ENCODE measurements around the gene BRDT.
"Not testable (repeated sequence)": the region's sequence is repeated elsewhere in the genome, so short reads cannot be mapped to it uniquely, and the experiment has no call there.

The BRDT gene

GRCh38 chr1:91981996-91982609 lies 32.9 kb downstream of the BRDT start:
- DNase-seq (ENCODE audit: low read depth in 2 of 3, low spot score in 2 of 3) = no peak

- DNase-seq (ENCODE audit: low read depth in 2 of 3, low spot score in 2 of 3) = no peak
Observed at GRCh38 chr1:91993256-91993655, 44.1 kb downstream of the BRDT start.

- no peak for DNase-seq (ENCODE audit: low read depth in 2 of 3, low spot score in 2 of 3)
Observed at GRCh38 chr1:91997607-91998195, 48.5 kb downstream of the BRDT start.

- DNase-seq (ENCODE audit: low read depth in 2 of 3, low spot score in 2 of 3) = no peak
Observed at GRCh38 chr1:92004129-92004528, 54.9 kb downstream of the BRDT start.

- DNase-seq (ENCODE audit: low read depth in 2 of 3, low spot score in 2 of 3) = no peak
Observed at GRCh38 chr1:92013923-92014322, 64.7 kb downstream of the BRDT start.

GRCh38 chr1:92016720-92017316 lies 67.6 kb downstream of the BRDT start:
- DNase-seq (ENCODE audit: low read depth in 2 of 3, low spot score in 2 of 3) = no peak

GRCh38 chr1:92017656-92018055 lies 68.5 kb downstream of the BRDT start:
- no peak for DNase-seq (ENCODE audit: low read depth in 2 of 3, low spot score in 2 of 3)

- DNase-seq (ENCODE audit: low read depth in 2 of 3, low spot score in 2 of 3) = not testable (repeated sequence)
Observed at GRCh38 chr1:92026042-92026441, 76.8 kb downstream of the BRDT start.

GRCh38 chr1:92026806-92027205 lies 77.6 kb downstream of the BRDT start:
- no peak for DNase-seq (ENCODE audit: low read depth in 2 of 3, low spot score in 2 of 3)

GRCh38 chr1:92029241-92029922 lies 80.2 kb downstream of the BRDT start:
- DNase-seq (ENCODE audit: low read depth in 2 of 3, low spot score in 2 of 3) = no peak

- no peak for DNase-seq (ENCODE audit: low read depth in 2 of 3, low spot score in 2 of 3)
Observed at GRCh38 chr1:92030656-92031107, 81.5 kb downstream of the BRDT start.

- DNase-seq (ENCODE audit: low read depth in 2 of 3, low spot score in 2 of 3) = no peak
Observed at GRCh38 chr1:92031281-92032110, 82.3 kb downstream of the BRDT start.

- DNase-seq (ENCODE audit: low read depth in 2 of 3, low spot score in 2 of 3) = no peak
Observed at GRCh38 chr1:92037400-92037799, 88.2 kb downstream of the BRDT start.

GRCh38 chr1:92038695-92039346 lies 89.6 kb downstream of the BRDT start:
- no peak for DNase-seq (ENCODE audit: low read depth in 2 of 3, low spot score in 2 of 3)

- no peak for DNase-seq (ENCODE audit: low read depth in 2 of 3, low spot score in 2 of 3)
Observed at GRCh38 chr1:92040971-92041370, 91.8 kb downstream of the BRDT start.

GRCh38 chr1:92043621-92044020 lies 94.4 kb downstream of the BRDT start:
- no peak for DNase-seq (ENCODE audit: low read depth in 2 of 3, low spot score in 2 of 3)

GRCh38 chr1:92045766-92046495 lies 96.7 kb downstream of the BRDT start:
- DNase-seq (ENCODE audit: low read depth in 2 of 3, low spot score in 2 of 3) = no peak

GRCh38 chr1:92051948-92052347 lies 102.7 kb downstream of the BRDT start:
- DNase-seq (ENCODE audit: low read depth in 2 of 3, low spot score in 2 of 3) = no peak

All from activated CD8-positive, alpha-beta memory T cell treated with anti-CD3 and anti-CD28 coated beads for 48 hours (primary cell).